ENCODE measurements around the gene GDE1.
"Not testable (repeated sequence)": the region's sequence is repeated elsewhere in the genome, so short reads cannot be mapped to it uniquely, and the experiment has no call there.

Gene GDE1

GRCh38 chr16:19521471-19522396 is at the start of gene GDE1:
Gene GDE1 (minus strand): TSS chr16:19522098. CDS start chr16:19521964, 134 bp downstream.
- peak; percentile 93 for DNase-seq (ENCODE audit: low read depth)

GRCh38 chr16:19567560-19567959 is 45.7 kb upstream of the GDE1 start:
- DNase-seq (ENCODE audit: low read depth) = no peak

- no peak for DNase-seq (ENCODE audit: low read depth)
Observed at GRCh38 chr16:19566362-19566761, 44.5 kb upstream of the GDE1 start.

DNA sequence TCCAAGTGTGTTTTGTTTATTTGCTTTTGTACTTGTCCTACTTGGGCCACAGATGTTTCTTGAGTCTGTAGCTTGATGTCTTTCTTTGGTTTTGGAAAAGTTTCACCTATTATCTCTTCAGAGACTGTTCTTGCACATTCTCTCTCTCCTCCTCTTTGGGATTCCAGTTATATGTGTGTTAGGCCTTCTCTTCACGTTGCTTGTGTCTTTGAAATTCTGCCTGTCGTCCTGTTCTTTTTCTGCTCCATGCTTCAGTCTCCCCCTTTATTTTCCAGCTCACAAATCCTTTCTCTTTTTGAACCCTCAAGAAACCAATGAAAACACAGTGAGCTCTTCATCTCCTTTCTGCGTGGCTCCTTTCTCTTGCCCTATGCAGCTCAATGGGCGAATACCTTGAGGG is 41.5 kb upstream of the GDE1 start:
- no peak for DNase-seq (ENCODE audit: low read depth)

DNA sequence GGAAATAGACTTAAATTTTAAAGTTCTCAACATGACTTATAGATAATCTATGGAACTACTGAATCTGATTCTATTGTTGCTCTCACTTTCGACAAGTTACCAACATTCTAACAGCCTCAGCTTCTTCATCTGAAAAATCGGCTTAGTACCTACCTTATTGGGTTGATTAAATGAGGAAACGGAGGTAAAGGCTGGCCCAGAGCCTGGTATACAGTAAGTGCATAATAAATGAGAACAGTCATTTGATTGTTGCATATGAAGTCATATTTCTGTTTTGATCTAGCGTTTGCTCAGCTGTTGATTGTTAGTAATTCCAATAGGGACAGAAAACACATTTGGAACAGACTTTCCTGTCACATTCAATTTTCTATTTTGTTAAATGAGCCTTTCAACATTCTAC is 38.2 kb upstream of the GDE1 start:
- DNase-seq (ENCODE audit: low read depth) = no peak

- no peak for DNase-seq (ENCODE audit: low read depth)
Observed at GRCh38 chr16:19559242-19559910, 37.5 kb upstream of the GDE1 start.

- DNase-seq (ENCODE audit: low read depth) = peak; percentile 25
Observed at GRCh38 chr16:19555938-19556771, 34.3 kb upstream of the GDE1 start.

DNA sequence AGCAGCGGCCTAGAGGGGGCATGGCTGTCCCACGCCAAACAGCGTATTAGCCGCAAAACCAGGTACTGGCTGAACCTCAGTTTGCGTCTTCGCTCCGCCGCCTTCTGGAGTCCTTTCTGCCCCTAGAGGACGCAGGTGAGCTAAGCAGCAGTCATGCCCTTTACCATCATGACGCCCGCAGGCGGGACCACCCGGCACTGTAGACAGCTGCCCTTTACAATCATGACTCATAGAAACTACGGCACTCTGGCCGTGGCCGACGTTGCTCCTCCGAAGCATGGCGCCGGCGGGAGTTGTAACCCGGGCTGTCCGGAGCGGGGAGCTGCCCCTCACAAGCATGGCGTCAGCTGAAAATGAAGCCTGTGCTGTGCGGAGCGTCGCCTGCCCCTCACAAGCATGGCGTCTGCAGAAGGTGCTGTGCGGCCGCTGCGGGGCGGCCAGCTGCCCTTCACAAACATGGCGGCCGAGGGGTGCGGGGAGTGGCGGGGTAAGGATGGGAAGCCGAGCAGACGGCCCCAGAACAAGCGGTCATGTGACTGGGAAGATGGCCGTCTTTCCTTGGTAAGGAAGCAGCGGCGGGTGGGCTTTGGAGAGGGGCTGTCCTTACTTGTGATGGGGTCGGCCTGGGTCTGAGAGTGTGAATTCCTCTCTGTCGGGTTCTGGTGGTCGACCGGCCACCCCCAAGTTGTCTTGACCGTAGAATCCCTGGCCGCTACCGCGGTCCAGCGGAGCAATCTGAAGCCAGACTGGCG is 33.5 kb upstream of the GDE1 start, which contains the start of gene VPS35L:
Gene VPS35L, plus strand, starts transcription at position 518 of the 752 bp plus-strand sequence. Its CDS starts 27 bp downstream, at position 545.
- peak; percentile 94 for DNase-seq (ENCODE audit: low read depth)

GRCh38 chr16:19549673-19550072 is 27.8 kb upstream of the GDE1 start:
- DNase-seq (ENCODE audit: low read depth) = no peak

GRCh38 chr16:19548144-19548543 is 26.2 kb upstream of the GDE1 start:
- no peak for DNase-seq (ENCODE audit: low read depth)

GRCh38 chr16:19543278-19543996 is 21.5 kb upstream of the GDE1 start:
- DNase-seq (ENCODE audit: low read depth) = not testable (repeated sequence)

DNA sequence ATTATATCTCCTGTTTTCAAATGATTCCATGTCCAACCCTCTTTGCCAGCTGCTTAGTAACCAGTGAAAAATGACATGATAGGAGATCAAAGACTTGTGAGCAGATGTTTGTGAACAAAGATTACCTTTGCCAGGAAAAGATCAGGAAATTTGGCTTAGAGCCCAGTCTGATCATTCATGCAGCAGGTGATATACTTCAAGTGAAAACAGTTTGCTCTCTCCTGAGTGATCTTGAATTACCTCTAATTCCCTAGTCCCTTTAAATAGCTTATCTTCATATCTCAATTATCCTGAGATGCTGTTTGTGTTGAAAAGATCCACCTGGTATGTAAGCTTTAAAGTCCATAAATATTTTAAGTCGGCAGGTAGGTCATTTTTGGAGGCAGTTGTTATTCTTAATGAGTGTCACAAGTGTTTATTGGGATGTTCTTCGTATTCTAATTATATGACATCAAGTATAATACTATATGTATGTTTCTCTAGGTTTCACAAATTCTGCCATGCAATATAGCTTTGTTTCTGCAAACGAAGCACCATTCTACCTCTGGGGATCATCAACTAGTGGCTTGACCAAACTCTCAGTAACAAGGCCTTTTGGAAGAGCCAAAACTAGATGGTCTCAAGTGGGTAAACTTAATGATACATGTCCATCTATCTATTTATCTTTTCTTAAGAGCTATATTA is 20.4 kb upstream of the GDE1 start:
- DNase-seq (ENCODE audit: low read depth) = no peak

GRCh38 chr16:19540241-19540970 is 18.5 kb upstream of the GDE1 start:
- DNase-seq (ENCODE audit: low read depth) = no peak

DNA sequence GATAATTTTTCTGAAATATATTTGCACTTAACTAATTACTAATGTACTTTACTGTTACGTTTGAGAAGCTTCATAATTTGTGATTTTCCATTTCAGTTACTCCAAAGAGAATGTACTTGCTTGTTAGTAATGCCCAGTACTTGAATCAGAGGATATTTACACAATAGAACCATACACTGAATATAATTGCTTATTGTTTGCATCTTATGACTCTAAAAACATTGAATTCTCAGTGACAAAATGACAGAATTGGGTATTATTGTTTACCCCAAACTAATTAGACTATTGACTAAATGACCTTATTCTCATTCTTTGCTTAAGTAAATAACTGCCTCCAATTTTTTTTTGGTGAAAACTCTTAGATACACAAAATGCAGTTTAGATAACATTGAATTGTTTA is 10.7 kb upstream of the GDE1 start:
- no peak for DNase-seq (ENCODE audit: low read depth)

GRCh38 chr16:19528666-19529065 is 6.8 kb upstream of the GDE1 start:
- DNase-seq (ENCODE audit: low read depth) = no peak

DNA sequence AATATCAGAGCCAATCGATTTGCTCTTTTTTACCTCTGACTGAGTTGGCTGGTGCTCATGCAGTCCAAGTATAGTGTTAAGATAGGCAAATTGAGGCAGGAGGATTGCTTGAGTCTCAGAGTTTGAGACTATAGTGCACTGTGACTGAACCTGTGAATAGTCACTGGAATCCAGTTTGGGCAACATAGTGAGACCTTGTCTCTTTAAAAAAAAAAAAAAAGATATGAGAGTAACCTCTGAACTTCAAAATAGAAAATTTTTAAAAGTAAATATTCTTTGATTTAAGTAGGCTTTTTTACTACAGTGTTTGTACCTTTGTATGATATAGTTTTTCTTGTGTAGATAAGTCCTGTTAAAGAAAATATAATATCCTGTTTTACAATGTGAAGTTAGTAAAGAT is 5.3 kb upstream of the GDE1 start:
- no peak for DNase-seq (ENCODE audit: low read depth)

DNA sequence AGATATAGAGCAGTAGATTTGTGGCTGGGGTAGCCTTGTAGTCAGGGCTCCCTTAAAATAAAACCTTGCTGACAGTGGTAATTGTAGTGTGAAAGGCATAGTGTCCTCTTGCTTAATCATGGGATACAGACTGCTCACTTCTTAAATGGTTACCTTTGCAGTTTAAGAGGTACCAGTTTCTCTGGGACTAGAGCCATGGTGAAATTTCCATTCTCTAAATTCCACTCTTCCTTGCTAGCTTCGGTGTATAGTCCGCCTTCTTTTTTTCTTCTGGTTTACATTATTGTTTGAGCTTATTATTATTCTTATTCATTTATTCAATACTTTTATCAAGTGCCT is 3.5 kb upstream of the GDE1 start:
- no peak for DNase-seq (ENCODE audit: low read depth)

- DNase-seq (ENCODE audit: low read depth) = no peak
Observed at GRCh38 chr16:19524616-19525384, 2.9 kb upstream of the GDE1 start.

GRCh38 chr16:19524356-19524615 is 2.4 kb upstream of the GDE1 start:
- no peak for DNase-seq (ENCODE audit: low read depth)
